GM19025 (cell line): ENCODE results near the gene ANGEL1.
A peak's percentile ranks its signal among the peaks of the same experiment; 100 is the strongest.

Experiments
- ATAC-seq: cut with Tn5 transposase; IDR thresholded peaks from one replicate; pipeline ENCODE4 v1.9.1; 2021; ENCODE audit warnings: mild to moderate bottlenecking, low read depth, moderate library complexity; ENCODE audit not compliant: unreplicated experiment

The ANGEL1 gene

GRCh38 chr14:76767681-76768656, 44.7 kb downstream of the ANGEL1 start:
- peak; percentile 76 for ATAC-seq

GRCh38 chr14:76765461-76765931, 47.2 kb downstream of the ANGEL1 start:
- ATAC-seq = no peak

GRCh38 chr14:76763096-76764041, 49.3 kb downstream of the ANGEL1 start:
- ATAC-seq = no peak

- no peak for ATAC-seq
These were observed 50.1 kb downstream of the ANGEL1 start for GRCh38 chr14:76762411-76763095.

DNA sequence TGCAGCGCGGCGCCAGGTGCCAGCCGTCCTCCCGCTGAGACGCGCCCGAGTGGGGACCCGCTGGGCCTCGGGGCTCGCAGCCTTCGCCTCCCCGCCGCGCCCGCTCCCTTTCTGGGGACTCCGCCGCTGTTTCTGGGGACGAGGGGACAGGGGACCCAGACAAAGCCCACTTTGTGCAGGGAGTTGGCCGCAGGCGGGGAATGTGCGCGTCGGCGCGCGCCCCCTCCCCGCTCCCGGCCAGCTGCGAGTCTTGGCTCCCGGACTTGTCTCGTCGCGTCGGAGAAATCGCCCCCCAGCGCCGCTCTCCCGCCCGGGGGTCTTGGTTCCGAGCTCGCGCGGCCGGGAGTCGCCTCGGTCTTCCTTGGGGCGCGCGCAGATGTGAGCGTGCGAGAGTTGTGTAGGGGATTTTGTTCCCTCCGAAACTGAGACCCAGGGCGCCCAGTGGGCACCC, 50.7 kb downstream of the ANGEL1 start:
- ATAC-seq = no peak

DNA sequence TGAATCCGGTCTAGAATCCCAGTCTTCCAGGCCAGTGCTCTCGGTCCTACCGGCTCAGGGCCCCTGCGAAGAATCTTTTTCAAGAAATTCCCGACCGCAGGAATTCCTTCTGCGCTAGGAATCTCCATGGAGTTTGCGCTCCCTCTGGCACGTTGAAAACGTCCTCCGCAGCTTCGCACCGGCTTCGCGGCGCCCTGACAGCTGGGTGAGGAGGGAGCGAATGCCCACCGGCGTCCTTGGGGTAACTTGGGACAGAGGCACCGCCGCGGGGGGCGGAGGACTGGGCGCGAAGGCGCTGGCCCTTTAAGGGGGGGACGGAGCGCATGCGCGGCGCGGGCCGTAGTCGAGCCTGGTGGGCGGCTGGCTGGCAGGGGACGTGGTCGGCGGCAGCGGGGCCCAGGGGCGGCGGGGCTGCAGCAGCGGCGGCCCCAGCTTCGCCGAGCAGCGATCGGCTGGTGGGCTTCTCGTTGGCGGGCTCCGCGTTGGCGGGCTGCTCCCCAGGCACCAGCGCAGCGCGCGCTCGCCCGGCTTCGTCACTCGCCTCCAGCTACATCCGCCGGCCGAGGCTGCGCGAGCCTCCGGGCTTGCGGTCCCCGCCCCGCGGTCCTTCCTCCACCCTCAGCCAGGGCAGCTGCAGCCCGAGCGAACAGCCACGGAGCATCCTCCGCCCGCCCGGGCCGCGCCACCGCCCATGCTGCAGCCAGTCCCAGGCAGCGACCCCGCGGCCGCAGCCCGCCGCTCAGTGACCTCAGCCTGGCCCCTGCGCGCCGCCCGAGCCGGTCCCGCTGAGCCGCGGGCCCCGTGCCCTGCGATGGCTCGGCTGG, 51.3 kb downstream of the ANGEL1 start, which contains the start of gene VASH1:
TSS of gene VASH1 (plus strand) at position 333 of the 824 bp plus-strand sequence. CDS start 1,354 bp downstream, outside the sequence.
- ATAC-seq = peak; percentile 81

- no peak for ATAC-seq
These were observed 52.1 kb downstream of the ANGEL1 start for GRCh38 chr14:76760331-76761135.

GRCh38 chr14:76759589-76759988, 53.1 kb downstream of the ANGEL1 start:
- ATAC-seq = no peak

DNA sequence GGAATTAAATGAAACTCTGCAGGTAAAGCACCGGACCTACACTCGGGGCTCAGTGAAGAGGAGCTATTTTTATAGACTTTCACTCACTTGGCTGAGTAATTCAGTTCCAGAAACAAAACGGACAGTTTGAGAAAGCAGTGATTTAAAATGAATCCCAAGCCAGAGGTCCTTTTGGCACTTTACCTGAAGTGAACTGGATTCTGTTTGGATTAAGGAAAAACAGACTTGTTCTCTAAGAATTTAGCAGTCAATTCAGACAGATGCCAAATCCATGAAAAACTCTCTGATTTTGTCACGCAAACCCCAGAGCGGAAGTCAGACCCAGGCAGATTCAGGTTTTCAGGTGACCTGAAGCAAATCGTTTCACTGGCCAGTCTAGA, 56.3 kb downstream of the ANGEL1 start:
- no peak for ATAC-seq

- no peak for ATAC-seq
These were observed 56.9 kb downstream of the ANGEL1 start for GRCh38 chr14:76755610-76756370.

- no peak for ATAC-seq
These were observed 58.1 kb downstream of the ANGEL1 start for GRCh38 chr14:76754586-76754985.

DNA sequence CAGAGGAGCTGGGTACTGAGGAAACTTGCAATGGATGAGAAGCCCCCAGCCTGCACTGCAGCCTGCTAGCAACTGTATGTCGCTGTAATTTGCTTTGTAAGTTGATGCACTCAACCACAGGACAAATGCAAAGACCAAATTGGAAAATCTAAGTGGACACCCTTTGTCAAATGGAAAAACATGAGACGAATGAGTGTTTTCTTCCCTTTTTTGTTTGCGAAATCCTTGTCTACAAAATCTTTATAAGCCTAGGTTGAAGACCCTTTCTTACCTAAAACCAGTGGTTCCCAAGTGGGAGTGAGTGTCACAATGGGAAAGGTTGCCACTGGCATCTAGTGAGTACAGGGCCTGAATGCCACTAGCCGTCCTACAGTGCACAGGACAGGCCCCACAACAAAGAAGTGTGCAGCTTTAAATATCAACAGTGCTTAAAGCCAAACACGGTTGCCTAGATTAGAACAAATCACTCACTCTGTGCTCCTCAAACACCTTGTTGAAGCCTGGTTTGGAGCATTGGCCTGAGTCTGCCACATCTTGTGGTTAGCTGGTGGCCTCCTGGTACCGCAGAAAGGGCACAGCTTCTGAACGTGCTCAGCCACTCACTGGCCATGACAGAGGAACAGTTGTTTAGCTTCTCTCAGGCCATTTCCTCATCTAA, 59.0 kb downstream of the ANGEL1 start:
- no peak for ATAC-seq

- no peak for ATAC-seq
These were observed 59.9 kb downstream of the ANGEL1 start for GRCh38 chr14:76752744-76753143.

GRCh38 chr14:76742966-76743365, 69.7 kb downstream of the ANGEL1 start:
- no peak for ATAC-seq

DNA sequence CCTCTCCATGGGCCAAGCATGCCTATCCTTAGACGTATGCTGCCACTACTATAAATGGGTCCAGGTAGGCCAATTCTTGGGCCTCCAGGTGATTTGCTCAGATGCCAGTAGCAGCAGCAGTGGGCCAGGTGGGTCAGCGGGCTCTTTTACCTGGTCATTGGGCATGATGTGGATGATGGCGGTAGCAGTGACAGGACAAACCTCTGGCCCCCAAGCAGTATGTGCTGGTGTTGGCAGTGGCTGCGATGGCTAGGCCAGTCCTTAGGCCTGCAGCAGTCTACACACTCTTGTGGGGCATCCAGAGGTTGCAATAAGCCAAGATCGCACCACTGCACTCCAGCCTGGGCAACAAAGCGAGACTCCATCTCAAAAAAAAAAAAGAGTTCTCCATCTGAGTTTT, 70.5 kb downstream of the ANGEL1 start:
- no peak for ATAC-seq

DNA sequence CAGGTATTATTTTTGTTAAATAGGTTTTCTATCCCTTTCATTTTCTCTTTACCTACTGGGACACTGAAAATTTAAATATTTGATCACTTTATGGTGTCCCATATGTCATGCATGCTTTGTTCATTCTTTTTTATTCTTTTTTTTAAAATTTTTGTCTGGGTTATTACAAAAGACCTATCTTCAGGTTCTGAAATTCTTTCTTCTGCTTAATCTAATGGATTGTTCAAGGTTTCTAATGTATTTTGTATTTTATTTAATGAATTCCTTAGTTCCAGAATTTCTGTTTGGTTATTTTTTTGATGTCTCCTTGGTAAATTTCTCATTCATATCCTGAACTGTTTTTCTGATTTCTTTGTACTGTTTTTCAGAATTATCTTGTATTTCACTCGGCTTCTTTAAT, 71.6 kb downstream of the ANGEL1 start:
- ATAC-seq = no peak
